GM21526 (cell line): ENCODE data around the gene RPGR.

Experiments used
- ATAC-seq: cut with Tn5 transposase; IDR thresholded peaks from one replicate; pipeline ENCODE4 v1.9.1; 2021; ENCODE audit warnings: moderate library complexity; ENCODE audit not compliant: unreplicated experiment, low FRiP score

The RPGR gene

DNA sequence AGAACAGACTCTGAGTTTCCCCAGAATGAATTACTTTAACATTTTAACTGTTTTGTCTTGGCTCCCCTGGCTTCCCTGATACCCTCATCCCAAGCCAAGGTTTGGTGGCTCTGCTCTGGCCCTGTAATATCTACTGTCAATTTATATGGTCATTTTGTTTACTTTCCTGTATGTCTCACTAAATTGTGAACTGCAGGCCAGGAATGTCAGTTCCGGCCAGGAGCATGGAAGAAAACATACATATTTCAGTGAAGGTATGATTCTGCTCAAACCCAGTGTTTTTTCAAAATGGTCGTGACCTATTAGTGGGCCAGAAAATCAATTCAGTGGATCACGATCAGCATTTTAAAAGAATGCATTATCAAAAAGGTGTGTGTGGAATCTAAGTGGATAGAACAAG, 1.2 kb downstream of the RPGR start:
- ATAC-seq, result no peak

- ATAC-seq, result no peak
Observed at GRCh38 chrX:38320819-38321218, 6.5 kb downstream of the RPGR start.

GRCh38 chrX:38318606-38319005, 8.7 kb downstream of the RPGR start:
- no peak for ATAC-seq

DNA sequence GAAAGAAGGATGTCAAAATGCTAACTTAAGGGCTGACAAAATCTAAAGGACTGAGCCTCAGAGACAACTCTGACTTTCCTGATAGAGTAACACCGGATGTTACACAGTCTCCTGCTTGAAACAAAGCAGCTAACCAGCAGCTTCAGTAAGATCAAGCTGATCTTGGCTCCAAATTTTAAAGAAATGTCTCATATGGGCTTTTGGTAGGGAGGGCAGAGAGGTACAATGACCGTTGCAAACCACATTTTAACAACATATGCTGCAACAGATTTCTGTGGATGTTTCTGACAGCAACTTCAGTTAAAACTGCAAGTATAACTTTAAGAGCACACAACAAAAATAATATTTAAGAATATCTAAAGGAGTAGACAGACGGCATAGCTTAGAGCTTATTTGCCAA, 9.1 kb downstream of the RPGR start:
- no peak for ATAC-seq

- no peak for ATAC-seq
Observed at GRCh38 chrX:38315186-38315585, 12.1 kb downstream of the RPGR start.

DNA sequence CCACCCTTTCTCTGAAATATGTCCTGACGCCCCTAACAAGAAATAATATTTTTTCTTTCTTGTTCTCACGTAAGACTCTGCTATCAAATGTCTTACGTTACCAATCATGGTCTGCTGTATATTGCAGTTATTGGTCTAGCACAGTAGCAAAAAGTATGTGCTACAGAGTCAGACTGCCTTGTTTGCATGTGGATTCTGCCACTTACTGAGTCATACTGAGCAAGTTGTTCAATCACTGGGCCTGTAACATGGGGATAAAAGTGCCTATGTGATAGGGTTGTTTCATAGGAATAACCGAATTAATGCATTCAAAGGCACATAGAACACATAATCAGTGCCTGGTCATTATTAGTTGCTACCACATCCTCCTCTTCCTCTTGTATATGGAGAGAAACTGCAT, 14.1 kb downstream of the RPGR start:
- ATAC-seq, result no peak

GRCh38 chrX:38312436-38312835, 14.9 kb downstream of the RPGR start:
- ATAC-seq, result no peak

DNA sequence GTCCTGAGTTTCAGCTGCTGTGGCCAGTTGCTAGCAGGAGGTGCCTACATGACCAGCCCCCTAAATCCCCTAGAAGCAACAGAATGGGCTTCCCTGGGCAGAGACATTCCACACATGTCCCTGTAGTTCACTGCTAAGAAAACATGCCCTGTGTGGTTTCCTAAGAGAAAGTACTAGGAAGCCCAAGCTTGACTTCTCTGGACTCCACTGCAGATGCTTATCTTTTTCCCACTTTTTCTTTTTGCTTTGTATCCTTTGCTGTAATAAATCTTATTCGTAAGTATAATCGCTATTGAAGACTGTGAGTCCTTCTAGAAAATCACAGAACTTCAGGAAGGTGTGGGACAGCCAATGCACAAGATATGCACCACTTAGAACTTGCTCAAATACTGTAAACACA, 15.6 kb downstream of the RPGR start:
- no peak for ATAC-seq

- ATAC-seq, result no peak
Observed at GRCh38 chrX:38305971-38306370, 21.3 kb downstream of the RPGR start.

DNA sequence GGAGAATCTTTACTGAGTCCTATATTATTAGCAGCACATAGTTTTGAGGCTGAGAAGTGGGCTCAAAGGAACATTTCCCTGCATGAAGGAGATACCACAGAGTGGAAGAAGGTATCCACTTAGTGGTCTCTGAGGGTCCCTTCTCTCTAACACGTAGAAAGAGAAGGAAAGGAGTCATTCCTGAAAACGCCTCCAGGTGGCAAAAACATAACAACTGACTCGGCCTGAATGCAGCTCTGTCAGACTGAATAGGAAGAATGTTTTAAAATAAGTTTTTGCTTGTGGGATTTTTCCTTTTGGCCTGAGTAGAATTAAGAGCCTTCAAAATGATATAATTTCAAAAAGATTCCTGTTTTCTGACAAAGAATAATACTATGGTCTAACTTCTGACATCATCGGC, 23.3 kb downstream of the RPGR start:
- no peak for ATAC-seq

DNA sequence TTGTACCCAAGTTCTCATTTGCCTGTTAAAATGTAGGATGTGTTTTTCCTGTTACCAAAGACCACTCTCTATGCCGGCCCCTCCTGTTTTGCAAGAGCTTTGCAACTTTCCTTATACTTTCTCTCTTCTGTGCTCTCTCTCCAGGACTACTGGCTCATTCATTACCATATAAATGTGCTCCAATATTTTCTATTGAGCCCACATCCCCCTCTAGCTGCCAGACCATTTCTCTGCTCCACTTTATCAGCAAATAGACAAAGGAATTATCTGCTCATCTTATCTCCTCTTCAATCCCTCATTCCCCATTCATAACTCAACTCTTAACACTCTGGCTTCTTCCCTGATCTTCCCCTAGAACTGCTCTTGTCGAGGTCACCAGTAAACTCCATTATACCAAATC, 33.6 kb downstream of the RPGR start:
- ATAC-seq, result no peak

- no peak for ATAC-seq
Observed at GRCh38 chrX:38287674-38288073, 39.6 kb downstream of the RPGR start.

- no peak for ATAC-seq
Observed at GRCh38 chrX:38285649-38286048, 41.7 kb downstream of the RPGR start.

DNA sequence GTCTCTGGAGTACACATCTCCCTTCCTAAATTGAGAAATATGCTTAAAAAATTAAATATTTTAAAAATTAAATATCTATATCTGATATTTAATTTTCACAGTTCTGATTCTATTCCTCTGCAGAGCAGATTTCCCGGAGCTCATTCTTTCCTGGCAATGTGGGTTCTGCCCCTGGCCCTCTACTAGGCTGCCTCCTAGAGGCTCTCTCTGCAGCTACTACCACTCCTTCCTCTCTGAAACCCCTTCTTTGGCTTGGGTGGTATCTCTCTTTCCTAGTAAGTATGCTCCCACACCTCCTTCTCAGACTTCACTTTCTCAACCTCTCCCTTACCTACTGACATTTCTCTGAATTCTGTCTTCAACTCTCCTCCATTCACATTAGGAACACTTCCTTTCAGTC, 45.3 kb downstream of the RPGR start:
- ATAC-seq, result no peak

DNA sequence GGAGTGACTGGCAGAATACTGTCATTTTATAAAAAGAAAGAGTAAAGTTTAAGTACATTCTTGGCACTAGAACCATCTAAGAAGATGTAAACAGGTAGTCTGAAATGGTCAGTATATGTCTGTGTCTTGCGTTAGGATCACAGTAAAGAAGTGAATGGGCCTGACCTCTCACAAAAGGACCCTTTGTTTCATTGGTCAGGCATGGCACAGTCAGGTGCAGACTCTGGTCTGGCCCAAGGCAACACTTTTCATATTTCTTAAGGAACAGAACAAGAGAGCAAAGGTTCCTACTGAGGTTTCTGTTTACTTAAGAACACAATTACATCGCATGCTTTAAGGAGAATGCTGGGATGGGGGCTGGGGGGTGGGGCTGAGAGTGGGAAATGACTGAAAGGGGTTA, 48.1 kb downstream of the RPGR start:
- ATAC-seq, result no peak

DNA sequence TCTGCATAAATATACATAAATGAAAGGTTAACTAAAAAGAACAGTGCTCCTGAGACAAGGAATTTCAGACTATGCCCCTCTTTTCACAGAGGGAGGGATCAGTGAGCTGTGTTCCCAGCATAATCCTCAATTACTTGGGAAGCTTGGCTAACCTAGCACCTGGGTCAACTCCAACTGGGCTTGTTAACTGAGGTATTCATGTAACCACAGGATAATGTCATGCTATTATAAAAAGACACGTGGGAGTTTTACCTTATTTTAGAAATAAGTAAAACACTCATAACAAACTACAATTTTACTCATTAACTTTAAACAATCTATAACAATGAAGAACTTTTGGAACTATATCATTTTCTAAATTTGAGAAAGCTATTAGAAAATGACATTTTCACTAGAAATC, 48.6 kb downstream of the RPGR start:
- no peak for ATAC-seq

DNA sequence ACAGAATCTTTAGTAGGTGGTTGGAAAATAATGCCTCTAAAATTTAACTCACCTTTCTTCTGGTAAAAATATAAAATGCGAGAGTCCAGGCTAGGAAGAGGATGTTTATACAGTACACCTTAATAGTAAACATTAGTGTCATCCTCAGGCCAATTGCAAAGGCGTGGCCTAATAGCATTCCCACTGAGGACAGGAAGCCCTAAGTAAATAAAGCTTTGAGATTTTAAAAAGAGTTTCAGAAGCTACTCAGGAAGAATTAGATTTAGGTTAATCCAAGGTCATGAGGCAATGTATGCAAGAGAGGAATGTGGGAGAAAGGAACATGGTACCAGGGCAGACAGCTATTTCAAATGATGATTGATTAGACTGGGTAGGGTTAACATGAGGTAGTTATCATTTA, 49.5 kb downstream of the RPGR start:
- no peak for ATAC-seq

- no peak for ATAC-seq
Observed at GRCh38 chrX:38277136-38277535, 50.2 kb downstream of the RPGR start.

DNA sequence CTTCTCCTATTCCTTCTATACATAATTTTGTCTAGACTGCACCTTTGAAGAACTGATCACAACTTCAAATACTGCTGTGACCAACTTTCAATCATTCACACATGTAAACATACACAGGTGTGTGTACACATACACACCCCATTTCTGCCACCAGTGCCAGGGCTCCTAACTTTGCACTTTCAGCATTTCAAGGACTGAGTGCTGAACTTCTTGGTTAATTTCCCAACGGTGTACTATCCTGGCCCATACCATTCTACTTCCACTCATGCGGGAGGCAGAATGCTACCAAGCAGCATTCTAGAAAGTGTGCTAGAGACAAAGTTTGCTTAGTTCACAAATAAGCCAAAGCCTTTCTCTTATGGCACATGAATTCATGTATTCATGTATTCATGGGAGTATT, 51.2 kb downstream of the RPGR start:
- no peak for ATAC-seq

DNA sequence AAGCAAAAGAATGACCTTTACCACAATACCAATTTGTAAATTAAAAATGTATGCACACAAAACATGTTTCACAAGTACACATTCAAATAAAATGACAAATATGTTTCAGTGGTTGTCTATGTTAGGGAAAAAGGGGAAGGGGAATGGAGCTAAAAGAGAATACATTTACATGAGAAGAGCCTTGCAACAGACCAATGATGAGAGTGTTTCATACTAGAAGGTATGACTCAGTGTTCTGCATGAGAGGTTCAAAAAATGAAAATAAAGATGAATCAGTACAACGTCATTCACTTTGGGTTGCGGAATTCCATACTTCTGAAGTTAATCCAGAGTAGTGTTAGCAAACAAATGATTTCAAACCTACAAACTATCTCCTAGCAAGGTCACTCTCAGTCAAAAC, 51.7 kb downstream of the RPGR start:
- ATAC-seq, result no peak

- no peak for ATAC-seq
Observed at GRCh38 chrX:38273453-38273852, 53.9 kb downstream of the RPGR start.

GRCh38 chrX:38271154-38271716, 56.1 kb downstream of the RPGR start:
- ATAC-seq, result peak; percentile 69

- no peak for ATAC-seq
Observed at GRCh38 chrX:38268011-38268410, 59.3 kb downstream of the RPGR start.
